Esophagus squamous epithelium (tissue), 5 donors: ENCODE measurements around the gene PTPN6. TPM values are rescaled to one million over a fixed set of nuclear protein-coding genes. Genes with fewer than 3 reads are reported as not detected.

Source experiments
- DNase-seq: peaks from one replicate; lab custom pipeline; 2025; lab: John Stamatoyannopoulos, UW
- H3K27ac ChIP-seq, 4 donors: fragments of 200-600 bp; sonication (generic); one replicate each; pipeline ENCODE4 v1.5.1; 2016 to 2019; ENCODE audit warnings: mild to moderate bottlenecking in 1 of 4
- H3K27me3 ChIP-seq, 4 donors: fragments of 200-600 bp; sonication (generic); 1 replicate in 3 of 4; 2 replicates in 1 of 4; pipeline versions ENCODE4 v1.5.1 to v1.6.0; 2017 to 2021; ENCODE audit warnings: antibody characterized with exemption in 1 of 4
- H3K36me3 ChIP-seq, 3 donors: fragments of 200-600 bp; sonication (generic); one replicate each; pipeline ENCODE4 v1.5.1; 2016 to 2019
- H3K4me1 ChIP-seq, 3 donors: fragments of 200-600 bp; sonication (generic); one replicate each; pipeline ENCODE4 v1.5.1; 2017 to 2019
- H3K4me3 ChIP-seq, 4 donors: fragments of 200-600 bp; sonication (generic); 1 replicate in 3 of 4; 2 replicates in 1 of 4; pipeline ENCODE4 v1.5.1; 2016 to 2019; ENCODE audit warnings: mild to moderate bottlenecking in 2 of 4, moderate library complexity in 1 of 4
- H3K9me3 ChIP-seq, 3 donors: fragments of 200-600 bp; sonication (generic); one replicate each; pipeline ENCODE4 v1.5.1; 2016 to 2019
- CTCF ChIP-seq, 6 experiments: fragments of 450-650 bp in 4 of 6; fragments of 200-600 bp in 2 of 6; sonication (generic) in 2 of 6; IDR thresholded peaks; one replicate each; pipeline ENCODE4 v1.5.1; 2016 to 2019; ENCODE audit warnings: antibody characterized with exemption in 6 of 6, mild to moderate bottlenecking in 4 of 6, moderate library complexity in 4 of 6
- POLR2A ChIP-seq, 4 donors: fragments of 450-650 bp; IDR thresholded peaks; one replicate each; pipeline ENCODE4 v1.6.1; 2017; ENCODE audit warnings: antibody characterized with exemption in 4 of 4, mild to moderate bottlenecking in 4 of 4, moderate library complexity in 3 of 4
- WGBS, 2 donors: methylation state at CpG; one replicate each; pipeline ENCODE4 v1.1.5; 2018; 5-methylcytosine and 5-hydroxymethylcytosine counted together
- intact Hi-C: fragments of 100-400 bp; cut with DNase I; formaldehyde crosslinking; loops from one replicate; pipeline ENCODE4 v1.15.0; 2022
- total RNA-seq, 4 donors: library from RNA; depleted of rRNA; stranded (reverse); fragments of >200 nt; gene quantifications; one replicate each; pipeline ENCODE4 v1.1.0, GENCODE V29; 2016
- donor health status: DM: yes; HTN: yes; CAD: no.

PTPN6 gene
- total RNA-seq, 4 donors from 2014 or later, result 11.0 to 29.7 (median 21.5) TPM

DNA sequence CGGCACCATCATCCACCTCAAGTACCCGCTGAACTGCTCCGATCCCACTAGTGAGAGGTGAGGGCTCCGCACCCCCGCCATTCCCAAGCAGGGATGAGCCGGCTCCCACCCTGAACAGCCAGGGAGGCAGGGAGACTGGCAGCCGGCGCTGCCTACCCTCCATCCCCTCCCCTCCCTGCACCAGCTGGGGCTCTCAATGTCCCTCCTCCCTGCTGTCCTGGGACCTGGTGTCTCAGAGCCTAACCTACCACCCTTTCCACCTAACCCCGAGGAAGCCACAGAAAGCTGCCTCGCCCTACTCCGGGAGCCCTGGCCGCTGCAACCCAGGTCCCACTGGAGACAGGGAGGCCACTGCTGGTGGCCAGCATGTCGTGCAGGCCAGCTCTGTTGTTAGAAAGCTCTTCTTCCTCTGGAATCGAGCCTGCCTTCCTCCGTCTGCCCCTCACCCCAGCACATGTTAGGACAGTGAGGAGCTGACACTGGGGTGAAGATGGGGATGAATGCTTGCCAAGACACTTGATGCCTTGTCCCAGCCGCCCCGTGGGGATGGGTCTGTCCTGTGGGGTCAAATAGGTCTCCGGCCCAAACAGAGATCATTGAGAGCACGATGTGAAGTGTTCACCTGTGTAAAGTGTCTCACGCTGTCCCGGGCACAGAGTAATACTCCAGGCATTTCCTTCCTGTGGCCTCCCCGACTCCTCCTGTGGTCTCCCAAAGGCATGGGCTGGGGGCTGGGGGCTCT lies 1.1 kb downstream of the PTPN6 start:
- 60 to 74% methylated on average over 1 to 13 of the region's 22 CpGs for WGBS, 2 donors
- Histone ChIP-seq H3K4me1 (peaks cover 6 to 66% (median 14%) of the 10 kb centered on the region in 3 donors), H3K9me3 (no peaks in the 10 kb centered on the region), H3K36me3 (peaks cover 0 to 23% (median 0%) of the 10 kb centered on the region in 3 donors), H3K4me3 (peak overlapping the region; percentile 19 to 61 (median 42)), H3K27me3 (no peaks in the 10 kb centered on the region), H3K27ac (peak overlapping the region; percentile 61 to 88 (median 76))
- TF ChIP-seq POLR2A (IDR thresholded peaks at IDR 0.05), result no peak
- no peak for TF ChIP-seq CTCF (IDR thresholded peaks at IDR 0.05)
- intact Hi-C loops, result no loop called here
- DNase-seq, result no peak

DNA sequence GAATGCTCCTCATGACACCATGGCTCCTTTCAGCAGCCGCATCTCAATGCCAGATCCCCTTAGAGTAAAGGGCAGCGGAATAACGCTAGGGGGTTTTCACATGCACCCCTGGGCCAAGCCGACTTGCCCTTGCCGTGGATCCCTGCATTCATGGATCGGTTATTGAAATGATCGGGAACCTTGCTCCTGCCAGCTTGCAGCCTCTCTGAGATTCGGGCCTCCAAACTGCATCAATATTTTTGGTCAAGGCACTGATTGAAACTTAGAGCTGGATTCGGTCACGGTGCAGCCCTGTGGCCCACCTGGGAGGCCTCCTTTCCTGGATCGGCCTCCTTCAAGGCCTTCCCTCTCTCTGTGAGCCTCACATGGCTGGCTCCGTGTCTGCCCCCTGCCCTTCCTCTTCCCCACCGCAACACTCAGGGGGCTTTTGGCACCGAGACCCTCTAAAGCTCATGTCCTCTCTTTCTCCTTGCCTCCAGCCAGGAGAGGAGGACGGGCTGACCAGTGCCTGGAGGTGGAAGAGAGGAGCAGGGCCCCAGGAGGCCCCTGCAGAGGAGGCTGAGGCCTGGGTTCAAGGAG lies 1.8 kb downstream of the PTPN6 start:
- no peaks in the 10 kb centered on the region for H3K27me3 ChIP-seq
- H3K36me3 ChIP-seq, result peaks cover 0 to 27% (median 0%) of the 10 kb centered on the region in 3 donors
- TF ChIP-seq CTCF (IDR thresholded peaks at IDR 0.05) (no peak), POLR2A (IDR thresholded peaks at IDR 0.05) (no peak)
- H3K4me3 ChIP-seq, result peak overlapping the region; percentile 19 to 61 (median 42)
- peaks cover 6 to 69% (median 20%) of the 10 kb centered on the region in 3 donors for H3K4me1 ChIP-seq
- no peak for DNase-seq
- 74 to 87% methylated on average over 3 to 11 of the region's 15 CpGs for WGBS, 2 donors
- intact Hi-C loops, result no loop called here
- peak overlapping the region; percentile 39 to 88 (median 72) for H3K27ac ChIP-seq
- no peaks in the 10 kb centered on the region for H3K9me3 ChIP-seq

DNA sequence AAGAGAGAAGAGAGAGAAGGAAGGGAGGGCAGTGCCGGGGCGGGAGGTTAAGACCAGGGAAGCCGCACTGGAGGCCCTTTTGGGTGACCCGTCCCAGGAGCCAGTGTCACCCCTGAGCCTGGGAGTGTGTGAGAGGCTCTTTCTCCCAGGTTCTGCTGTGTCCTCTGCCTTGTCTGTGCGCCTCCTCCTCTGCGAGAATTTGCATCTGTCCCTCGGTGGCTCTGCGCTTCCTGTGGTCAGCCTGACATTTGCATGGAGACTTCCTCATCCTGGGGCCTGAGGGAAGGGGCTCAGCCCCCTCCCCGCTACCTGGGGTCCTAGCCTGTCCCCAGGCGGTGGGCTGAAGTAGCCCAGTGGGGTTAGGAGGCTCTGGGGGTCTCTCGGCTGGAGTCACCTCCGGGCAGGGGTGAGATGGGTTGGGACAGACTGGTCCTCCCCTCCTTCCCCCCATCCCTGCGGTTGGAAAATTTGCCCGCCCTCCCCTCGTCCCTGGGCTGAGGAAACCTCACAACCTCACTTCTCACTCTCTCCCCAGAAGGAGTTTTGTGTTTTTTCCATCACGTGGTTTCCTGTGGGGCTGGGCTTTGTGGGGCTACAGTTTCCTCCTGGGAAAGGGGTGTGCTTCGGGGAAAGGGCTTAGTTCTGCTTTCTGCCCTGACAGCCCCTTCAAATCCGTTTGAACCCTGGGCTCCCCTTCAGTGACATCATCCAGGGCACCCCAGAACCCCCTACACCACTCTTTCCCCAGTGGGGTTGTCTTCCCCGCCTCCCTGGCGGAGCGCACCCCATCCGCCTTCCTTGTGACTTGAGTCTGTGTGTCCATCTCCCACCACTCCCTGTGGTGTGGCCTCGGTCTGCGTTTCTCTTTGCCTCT lies 2.5 kb downstream of the PTPN6 start:
- 49 to 69% methylated on average over 15 to 23 of the region's 24 CpGs for WGBS, 2 donors
- peaks cover 0 to 27% (median 0%) of the 10 kb centered on the region in 3 donors for H3K36me3 ChIP-seq
- no peak for DNase-seq
- H3K4me3 ChIP-seq, result peak overlapping the region in 3 of 4 donors; percentile 38 to 61 (median 45)
- H3K27ac ChIP-seq, result peak overlapping the region; percentile 39 to 88 (median 72)
- H3K4me1 ChIP-seq, result peaks cover 13 to 76% (median 27%) of the 10 kb centered on the region in 3 donors
- TF ChIP-seq CTCF (IDR thresholded peaks at IDR 0.05) (no peak), POLR2A (IDR thresholded peaks at IDR 0.05) (peak in 1 of 4 donors; percentile 72)
- H3K9me3 ChIP-seq, result no peaks in the 10 kb centered on the region
- no peaks in the 10 kb centered on the region for H3K27me3 ChIP-seq
- intact Hi-C loops, result no loop called here

- intact Hi-C loops, result no loop called here
- 61 to 89% methylated on average over 5 to 10 of the region's 21 CpGs for WGBS, 2 donors
These were observed 3.4 kb downstream of the PTPN6 start for GRCh38 chr12:6954316-6955107.

More at GRCh38 chr12:6954316-6955107, 3.4 kb downstream of the PTPN6 start:
- Histone ChIP-seq H3K4me3 (peak overlapping the region in 1 of 4 donors; percentile 61), H3K27me3 (no peaks in the 10 kb centered on the region), H3K36me3 (peaks cover 0 to 27% (median 0%) of the 10 kb centered on the region in 3 donors), H3K27ac (peak overlapping the region in 3 of 4 donors; percentile 30 to 88 (median 82)), H3K4me1 (peaks cover 16 to 77% (median 31%) of the 10 kb centered on the region in 3 donors), H3K9me3 (no peaks in the 10 kb centered on the region)
- TF ChIP-seq CTCF (IDR thresholded peaks at IDR 0.05) (no peak), POLR2A (IDR thresholded peaks at IDR 0.05) (no peak)
- DNase-seq, result no peak
